Smooth muscle cell (in vitro differentiated cells): ENCODE measurements around the gene ADM2. TPM values are rescaled to one million over a fixed set of nuclear protein-coding genes. Genes with fewer than 3 reads are reported as not detected.

Experiments
- DNase-seq: peaks from one replicate; lab custom pipeline; 2025; ENCODE audit not compliant: unreplicated experiment; lab: John Stamatoyannopoulos, UW
- H2AFZ ChIP-seq: fragments of 200-600 bp; sonication (generic); 2 replicates; pipeline ENCODE4 v1.6.0; 2016; ENCODE audit warnings: antibody characterized with exemption, low read depth, mild to moderate bottlenecking
- H3F3A ChIP-seq: fragments of 200-600 bp; sonication (generic); 2 replicates; pipeline ENCODE4 v1.6.0; 2017; ENCODE audit warnings: antibody characterized with exemption, low read depth
- H3K27ac ChIP-seq: fragments of 200-600 bp; sonication (generic); 2 replicates; pipeline ENCODE4 v1.5.1; 2016; ENCODE audit warnings: low read depth, mild to moderate bottlenecking
- H3K27me3 ChIP-seq: fragments of 200-600 bp; sonication (generic); 2 replicates; pipeline ENCODE4 v1.6.1; 2016; ENCODE audit warnings: low read depth, mild to moderate bottlenecking
- H3K36me3 ChIP-seq: fragments of 200-600 bp; sonication (generic); 2 replicates; pipeline ENCODE4 v1.5.1; 2016; ENCODE audit warnings: low read depth
- H3K4me1 ChIP-seq: fragments of 200-600 bp; sonication (generic); 2 replicates; pipeline ENCODE4 v1.5.1; 2016; ENCODE audit warnings: low read depth
- H3K4me2 ChIP-seq: fragments of 200-600 bp; sonication (generic); 2 replicates; pipeline ENCODE4 v1.6.0; 2016; ENCODE audit warnings: mild to moderate bottlenecking
- H3K4me3 ChIP-seq: fragments of 200-600 bp; sonication (generic); 2 replicates; pipeline ENCODE4 v1.5.1; 2016; ENCODE audit warnings: mild to moderate bottlenecking
- H3K79me2 ChIP-seq: fragments of 200-600 bp; sonication (generic); 2 replicates; pipeline ENCODE4 v1.6.0; 2016; ENCODE audit warnings: low read depth, mild to moderate bottlenecking
- H3K9ac ChIP-seq: fragments of 200-600 bp; sonication (generic); 2 replicates; pipeline ENCODE4 v1.6.0; 2016; ENCODE audit warnings: low read depth
- H3K9me3 ChIP-seq: fragments of 200-600 bp; sonication (generic); replicated peaks from 2 replicates; pipeline ENCODE4 v1.5.1; 2016; ENCODE audit warnings: low read depth
- H4K20me1 ChIP-seq: fragments of 200-600 bp; sonication (generic); 2 replicates; pipeline ENCODE4 v1.6.0; 2016; ENCODE audit warnings: low read depth
- CTCF ChIP-seq: fragments of 200-600 bp; sonication (generic); IDR thresholded peaks from 2 replicates; pipeline ENCODE4 v1.5.1; 2017; ENCODE audit warnings: borderline replicate concordance, mild to moderate bottlenecking, antibody characterized with exemption; ENCODE audit not compliant: insufficient read depth, poor library complexity, severe bottlenecking
- WGBS: methylation state at CpG from one replicate; pipeline ENCODE4 v1.1.7; 2016; ENCODE audit warnings: low lambda C conversion rate; 5-methylcytosine and 5-hydroxymethylcytosine counted together
- polyA plus RNA-seq: library from polyadenylated mRNA; unstranded; fragments of >200 nt; fragmentation: Nextera tagmentation; extraction: Ambion mirVana; gene quantifications from 2 replicates; pipeline ENCODE4 v1.2.1, GENCODE V29; 2016
- total RNA-seq: library from RNA; depleted of rRNA; stranded (reverse); fragments of >200 nt; gene quantifications from 2 replicates; pipeline ENCODE4 v1.2.3, GENCODE V29; 2014

Gene ADM2
- total and polyA plus RNA-seq, 2 experiments from 2014 or later: 4.1 to 15.8 TPM

- Histone ChIP-seq H3K9me3 (no peaks in the 10 kb centered on the region), H3K4me2 (no peak overlapping the region), H3K27me3 (no peaks in the 10 kb centered on the region), H4K20me1 (no peaks in the 10 kb centered on the region), H3K79me2 (peaks cover 17% of the 10 kb centered on the region), H3F3A (no peaks in the 10 kb centered on the region), H3K36me3 (no peaks in the 10 kb centered on the region), H2AFZ (no peak overlapping the region), H3K27ac (no peak overlapping the region), H3K4me1 (peaks cover 7% of the 10 kb centered on the region), H3K9ac (no peak overlapping the region), H3K4me3 (no peak overlapping the region)
- TF ChIP-seq CTCF: no peak
- 91% methylated on average over 24 of the region's 24 CpGs for WGBS
- DNase-seq: no peak
Measured at GRCh38 chr22:50502628-50503474, 21.5 kb downstream of the ADM2 start.

- Histone ChIP-seq H4K20me1 (no peaks in the 10 kb centered on the region), H3K4me1 (peaks cover 7% of the 10 kb centered on the region), H2AFZ (no peak overlapping the region), H3K9ac (no peak overlapping the region), H3K27me3 (no peaks in the 10 kb centered on the region), H3K9me3 (no peaks in the 10 kb centered on the region), H3K36me3 (no peaks in the 10 kb centered on the region), H3K4me2 (no peak overlapping the region), H3F3A (peaks cover 2% of the 10 kb centered on the region), H3K4me3 (no peak overlapping the region), H3K79me2 (peaks cover 20% of the 10 kb centered on the region), H3K27ac (no peak overlapping the region)
- no peak for TF ChIP-seq CTCF
- no peak for DNase-seq
- 97% methylated on average over 6 of the region's 26 CpGs for WGBS
Measured at GRCh38 chr22:50503475-50504145, 22.3 kb downstream of the ADM2 start.

GRCh38 chr22:50504369-50505211 is 23.2 kb downstream of the ADM2 start:
- Histone ChIP-seq H3K27me3 (no peaks in the 10 kb centered on the region), H3K27ac (no peak overlapping the region), H2AFZ (no peak overlapping the region), H3K4me2 (no peak overlapping the region), H3K36me3 (no peaks in the 10 kb centered on the region), H3K79me2 (peaks cover 30% of the 10 kb centered on the region), H3F3A (peaks cover 6% of the 10 kb centered on the region), H3K4me3 (no peak overlapping the region), H3K9me3 (no peaks in the 10 kb centered on the region), H3K9ac (no peak overlapping the region), H3K4me1 (peaks cover 12% of the 10 kb centered on the region), H4K20me1 (peaks cover 5% of the 10 kb centered on the region)
- WGBS: 98% methylated on average over 30 of the region's 44 CpGs
- TF ChIP-seq CTCF: no peak
- DNase-seq: no peak
